GM12872 (cell line): ENCODE data around the gene HMMR.

Experiments used
- TF ChIP-seq, protein P1 (sequence below): IDR thresholded peaks from 3 replicates; pipeline ENCODE4 v1.5.1; 2011; ENCODE audit warnings: low read depth, mild to moderate bottlenecking, low read length, moderate library complexity; ENCODE audit not compliant: insufficient read depth

Gene HMMR

GRCh38 chr5:163460562-163461171, at the start of gene HMMR:
TSS of gene HMMR (plus strand) at chr5:163460632. CDS start at chr5:163460693, 61 bp downstream.
- TF ChIP-seq, protein P1, sequence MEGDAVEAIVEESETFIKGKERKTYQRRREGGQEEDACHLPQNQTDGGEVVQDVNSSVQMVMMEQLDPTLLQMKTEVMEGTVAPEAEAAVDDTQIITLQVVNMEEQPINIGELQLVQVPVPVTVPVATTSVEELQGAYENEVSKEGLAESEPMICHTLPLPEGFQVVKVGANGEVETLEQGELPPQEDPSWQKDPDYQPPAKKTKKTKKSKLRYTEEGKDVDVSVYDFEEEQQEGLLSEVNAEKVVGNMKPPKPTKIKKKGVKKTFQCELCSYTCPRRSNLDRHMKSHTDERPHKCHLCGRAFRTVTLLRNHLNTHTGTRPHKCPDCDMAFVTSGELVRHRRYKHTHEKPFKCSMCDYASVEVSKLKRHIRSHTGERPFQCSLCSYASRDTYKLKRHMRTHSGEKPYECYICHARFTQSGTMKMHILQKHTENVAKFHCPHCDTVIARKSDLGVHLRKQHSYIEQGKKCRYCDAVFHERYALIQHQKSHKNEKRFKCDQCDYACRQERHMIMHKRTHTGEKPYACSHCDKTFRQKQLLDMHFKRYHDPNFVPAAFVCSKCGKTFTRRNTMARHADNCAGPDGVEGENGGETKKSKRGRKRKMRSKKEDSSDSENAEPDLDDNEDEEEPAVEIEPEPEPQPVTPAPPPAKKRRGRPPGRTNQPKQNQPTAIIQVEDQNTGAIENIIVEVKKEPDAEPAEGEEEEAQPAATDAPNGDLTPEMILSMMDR = no peak

DNA sequence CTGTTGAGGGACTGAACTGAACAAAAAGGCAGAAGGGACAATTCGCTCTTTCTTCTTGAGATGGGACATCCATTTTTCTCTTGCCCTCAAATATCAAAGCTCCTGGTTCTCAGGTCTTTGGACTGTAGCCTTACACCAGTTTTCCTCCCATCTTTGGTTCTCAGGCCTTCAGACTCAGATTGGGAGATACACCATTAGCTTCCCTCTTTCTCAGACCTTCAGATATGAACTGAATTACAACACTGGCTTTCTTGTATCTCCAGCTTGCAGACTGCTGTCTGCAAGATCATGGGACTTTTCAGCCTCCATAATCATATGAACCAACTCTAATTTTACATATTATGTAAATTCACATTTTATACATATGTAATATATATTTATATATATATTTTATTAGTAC, 35.6 kb upstream of the HMMR start:
- TF ChIP-seq, protein P1 = no peak

- TF ChIP-seq, protein P1 = no peak
Observed at GRCh38 chr5:163432544-163432943, 27.9 kb upstream of the HMMR start.

GRCh38 chr5:163433271-163433670, 27.2 kb upstream of the HMMR start:
- TF ChIP-seq, protein P1 = no peak

- TF ChIP-seq, protein P1 = no peak
Observed at GRCh38 chr5:163434401-163434866, 26.0 kb upstream of the HMMR start.

DNA sequence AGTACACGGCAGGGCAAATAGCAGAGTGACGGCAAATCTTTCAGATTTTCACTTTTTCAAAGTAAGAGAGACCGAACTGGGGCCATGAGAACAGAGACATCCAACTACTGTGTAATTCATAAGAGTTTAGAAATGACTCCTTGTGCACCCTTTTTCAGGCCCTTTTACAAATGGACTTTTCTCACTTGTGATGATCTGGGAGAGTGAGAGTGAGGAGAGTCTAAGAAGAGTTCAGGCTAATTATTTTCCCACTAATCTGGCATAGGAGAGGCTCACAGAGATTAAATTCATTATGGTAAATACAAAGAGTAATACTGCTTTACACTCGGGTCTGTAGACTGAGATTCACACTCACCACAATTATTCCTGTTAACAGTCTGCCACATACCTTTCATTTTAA, 23.9 kb upstream of the HMMR start:
- TF ChIP-seq, protein P1 = no peak

GRCh38 chr5:163437011-163437308, 23.5 kb upstream of the HMMR start:
- TF ChIP-seq, protein P1 = no peak
